Measurements from ENCODE around the gene ACAA2.
"Not testable (repeated sequence)": the region's sequence is repeated elsewhere in the genome, so short reads cannot be mapped to it uniquely, and the experiment has no call there.

The ACAA2 gene

DNA sequence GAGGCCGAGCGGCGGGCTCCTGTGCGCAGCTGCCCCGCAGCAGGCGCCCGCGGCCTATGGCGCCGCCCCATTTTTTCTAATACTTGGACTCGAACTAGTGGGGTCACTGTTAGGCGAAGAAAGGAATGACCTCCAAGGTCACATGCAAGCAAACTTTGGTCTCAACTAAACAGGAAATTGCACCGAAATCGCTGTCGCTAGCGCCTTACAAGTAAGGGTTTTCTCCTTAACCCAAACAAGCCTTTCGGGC, 339 bp downstream of the ACAA2 start:
- no peak for TF ChIP-seq Cebpa-rat (IDR thresholded peaks at IDR 0.05)
- Histone ChIP-seq H3K4me3 (peak overlapping the region; percentile 77), H3K27ac (peak overlapping the region; percentile 94), H4K20me1 (no peaks in the 10 kb centered on the region), H3K36me3 (peaks cover 19% of the 10 kb centered on the region; the same call in 1 of the 2 replicates), H3K9ac (peak overlapping the region; percentile 92), H3K4me1 (peaks cover 24% of the 10 kb centered on the region), H3K4me2 (peak overlapping the region; percentile 87), H3K9me3 (peaks cover 27% of the 10 kb centered on the region), H3K27me3 (no peaks in the 10 kb centered on the region)

DNA sequence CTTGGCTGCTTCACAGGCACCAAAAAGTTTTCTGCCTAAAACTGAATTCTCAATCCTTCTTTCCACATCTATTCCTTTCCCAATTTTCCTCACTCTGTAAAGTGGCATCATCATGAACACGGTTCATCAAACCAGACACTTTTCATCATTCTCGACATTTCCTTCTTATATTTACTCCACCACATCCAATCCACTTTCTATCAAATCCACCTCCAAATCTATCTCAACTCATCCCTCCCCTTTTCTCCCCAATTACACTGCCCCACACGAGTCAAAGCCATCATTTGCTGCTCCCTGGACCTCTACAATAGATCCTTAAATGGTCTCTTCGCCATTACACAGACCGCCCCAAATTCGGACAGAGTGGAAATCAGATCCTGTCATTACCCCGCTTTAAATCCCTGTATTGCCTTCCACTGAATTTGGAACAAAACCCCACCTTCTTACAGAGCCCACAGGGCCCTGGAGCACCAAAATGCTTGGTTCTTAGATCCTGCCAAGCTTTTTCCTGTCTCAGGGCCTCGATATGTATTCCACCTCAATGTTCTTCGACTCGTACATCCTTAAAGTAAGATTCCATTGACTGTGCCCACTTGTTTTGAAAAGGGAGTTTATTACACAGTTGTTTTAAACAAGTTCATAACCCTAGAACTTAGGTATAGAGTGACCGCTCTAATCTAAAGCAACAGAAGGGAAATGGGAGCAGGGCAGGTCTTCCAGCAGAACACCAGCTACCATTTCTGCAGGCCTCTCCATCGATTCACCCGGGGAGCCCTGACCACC, 856 bp downstream of the ACAA2 start:
- Histone ChIP-seq H3K4me3 (peak overlapping the region; percentile 77), H3K9ac (peak overlapping the region; percentile 92), H3K36me3 (peaks cover 24% of the 10 kb centered on the region), H3K27ac (peak overlapping the region; percentile 94), H3K4me1 (peaks cover 24% of the 10 kb centered on the region), H4K20me1 (no peaks in the 10 kb centered on the region), H3K27me3 (no peaks in the 10 kb centered on the region), H3K4me2 (peak overlapping the region; percentile 87), H3K9me3 (peaks cover 32% of the 10 kb centered on the region)
- no peak for TF ChIP-seq Cebpa-rat (IDR thresholded peaks at IDR 0.05)

DNA sequence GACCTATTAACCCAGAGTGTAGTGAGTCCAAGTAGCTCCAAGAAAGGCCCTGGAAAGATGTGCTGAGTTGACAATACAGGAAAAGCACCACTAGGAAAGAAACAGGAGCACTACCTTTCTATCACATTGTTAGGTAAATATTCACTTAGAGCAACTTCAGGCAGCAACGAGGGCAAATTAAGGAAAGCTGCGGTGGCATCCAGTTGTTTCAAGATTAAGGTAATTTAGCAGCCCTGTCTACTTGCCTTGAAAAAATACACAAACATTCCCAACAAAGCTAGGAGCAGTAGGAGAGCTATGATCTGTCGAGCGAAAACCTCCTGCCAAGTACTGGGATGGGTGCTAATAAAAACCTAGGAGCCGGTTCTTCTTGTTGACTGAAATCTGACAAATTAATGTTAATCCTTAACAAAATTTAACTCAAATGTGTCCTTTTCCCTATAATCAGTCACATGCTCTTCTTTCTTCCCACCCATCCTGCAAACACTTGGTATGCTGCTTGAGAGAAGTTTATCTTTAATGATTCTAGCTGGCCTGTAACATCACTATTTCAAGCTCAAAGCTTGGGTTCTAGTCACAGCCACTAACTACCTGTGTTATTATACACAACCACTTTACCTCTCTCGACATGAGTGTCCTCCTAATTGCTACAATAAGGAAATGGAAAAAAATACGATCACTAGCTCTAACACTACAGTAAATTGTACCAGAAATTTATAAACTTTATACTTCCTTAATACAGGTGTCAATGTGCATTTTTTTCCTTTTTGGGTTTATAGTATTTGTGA, 2.0 kb downstream of the ACAA2 start:
- H3K27ac ChIP-seq: no peak overlapping the region

DNA sequence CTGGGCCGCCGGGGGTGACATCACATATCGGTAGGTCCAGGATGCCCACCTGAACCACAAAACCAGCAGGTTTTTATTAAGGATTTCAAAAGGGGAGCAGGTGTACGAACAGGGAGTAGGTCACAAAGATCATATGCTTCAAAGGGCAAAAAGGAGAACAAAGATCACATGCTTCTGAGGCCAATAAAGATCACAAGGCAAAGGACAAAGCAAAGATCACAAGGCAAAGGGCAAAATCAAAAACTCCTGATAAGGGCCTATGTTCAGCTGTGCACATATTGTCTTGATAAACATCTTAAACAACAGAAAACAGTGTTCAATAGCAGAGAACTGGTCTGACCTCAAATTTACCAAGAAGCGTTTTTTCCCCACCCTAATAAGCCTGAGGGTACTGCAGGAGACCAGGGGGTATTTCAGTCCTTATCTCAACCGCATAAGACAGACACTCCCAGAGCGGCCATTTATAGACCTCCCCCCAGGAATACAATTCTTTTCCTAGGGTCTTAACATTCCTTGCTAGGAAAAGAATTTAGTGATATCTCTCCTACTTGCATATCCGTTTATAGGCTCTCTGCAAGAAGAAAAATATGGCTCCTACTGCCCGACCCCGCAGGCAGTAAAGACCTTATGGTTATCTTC, 4.7 kb downstream of the ACAA2 start:
- H3K27ac ChIP-seq, H3K27me3 ChIP-seq, H3K4me3 ChIP-seq, H3K4me2 ChIP-seq, H3K9ac ChIP-seq: not testable (repeated sequence)
- Histone ChIP-seq H3K4me1 (peaks cover 29% of the 10 kb centered on the region), H3K36me3 (peaks cover 31% of the 10 kb centered on the region), H3K9me3 (peaks cover 48% of the 10 kb centered on the region), H4K20me1 (peaks cover 20% of the 10 kb centered on the region; the same call in 1 of the 2 replicates)

More for the DNA sequence above, 2.0 kb downstream of the ACAA2 start:
- Histone ChIP-seq H3K9ac (no peak overlapping the region), H4K20me1 (no peaks in the 10 kb centered on the region), H3K9me3 (peaks cover 44% of the 10 kb centered on the region), H3K27me3 (no peaks in the 10 kb centered on the region), H3K36me3 (peaks cover 31% of the 10 kb centered on the region), H3K4me2 (peak overlapping the region; percentile 87), H3K4me1 (peaks cover 24% of the 10 kb centered on the region), H3K4me3 (no peak overlapping the region)
- TF ChIP-seq Cebpa-rat (IDR thresholded peaks at IDR 0.05): no peak

DNA sequence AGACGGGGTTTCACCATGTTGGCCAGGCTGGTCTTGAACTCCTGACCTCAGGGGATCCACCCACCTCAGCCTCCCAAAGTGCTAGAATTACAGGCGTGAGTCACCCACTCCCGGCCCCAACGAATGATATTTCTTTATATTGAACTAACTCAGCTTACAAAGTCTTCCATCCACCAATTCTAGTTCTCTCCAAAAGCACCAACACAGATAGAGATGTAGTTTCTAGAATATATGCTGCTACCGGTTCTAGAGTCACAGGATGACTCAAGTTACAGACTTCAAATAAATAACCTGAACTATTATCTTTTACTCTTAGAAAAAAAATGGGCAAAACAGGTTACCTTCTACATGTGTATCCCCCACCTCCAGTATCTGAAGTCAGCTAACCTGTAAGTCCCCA, 9.2 kb downstream of the ACAA2 start:
- no peaks in the 10 kb centered on the region for H3K27me3 ChIP-seq
- no peak overlapping the region for H3K9ac ChIP-seq
- no peak overlapping the region for H3K4me2 ChIP-seq
- H3K36me3 ChIP-seq: peaks cover 60% of the 10 kb centered on the region
- peaks cover 12% of the 10 kb centered on the region for H3K4me1 ChIP-seq
- no peak for TF ChIP-seq Cebpa-rat (IDR thresholded peaks at IDR 0.05)
- H4K20me1 ChIP-seq: peaks cover 20% of the 10 kb centered on the region; the same call in 1 of the 2 replicates
- H3K9me3 ChIP-seq: peaks cover 38% of the 10 kb centered on the region
- H3K4me3 ChIP-seq: no peak overlapping the region
- H3K27ac ChIP-seq: no peak overlapping the region

DNA sequence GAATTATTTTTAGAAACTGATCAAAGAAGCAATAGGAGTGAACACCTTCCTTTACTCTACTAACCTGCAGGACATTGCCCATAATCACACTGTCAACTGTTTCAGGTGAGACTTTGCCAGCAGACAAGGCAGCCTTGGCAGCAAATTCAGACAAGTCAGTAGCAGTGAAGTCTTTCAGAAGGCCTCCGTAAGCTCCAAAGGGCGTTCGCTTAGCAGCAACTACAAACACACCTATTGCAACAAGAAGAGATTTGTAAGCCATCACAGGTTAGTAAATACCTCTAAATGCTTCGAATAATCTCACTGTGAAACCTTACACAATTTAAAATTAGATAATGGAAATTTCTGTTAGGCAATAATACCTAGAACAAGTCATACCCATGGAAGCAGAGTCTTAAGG, 10.7 kb downstream of the ACAA2 start:
- Histone ChIP-seq H3K27me3 (no peaks in the 10 kb centered on the region), H4K20me1 (peaks cover 20% of the 10 kb centered on the region; the same call in 1 of the 2 replicates), H3K9me3 (peaks cover 23% of the 10 kb centered on the region), H3K27ac (no peak overlapping the region), H3K9ac (no peak overlapping the region), H3K4me3 (no peak overlapping the region), H3K36me3 (peaks cover 53% of the 10 kb centered on the region), H3K4me2 (no peak overlapping the region), H3K4me1 (peaks cover 12% of the 10 kb centered on the region)
- no peak for TF ChIP-seq Cebpa-rat (IDR thresholded peaks at IDR 0.05)

DNA sequence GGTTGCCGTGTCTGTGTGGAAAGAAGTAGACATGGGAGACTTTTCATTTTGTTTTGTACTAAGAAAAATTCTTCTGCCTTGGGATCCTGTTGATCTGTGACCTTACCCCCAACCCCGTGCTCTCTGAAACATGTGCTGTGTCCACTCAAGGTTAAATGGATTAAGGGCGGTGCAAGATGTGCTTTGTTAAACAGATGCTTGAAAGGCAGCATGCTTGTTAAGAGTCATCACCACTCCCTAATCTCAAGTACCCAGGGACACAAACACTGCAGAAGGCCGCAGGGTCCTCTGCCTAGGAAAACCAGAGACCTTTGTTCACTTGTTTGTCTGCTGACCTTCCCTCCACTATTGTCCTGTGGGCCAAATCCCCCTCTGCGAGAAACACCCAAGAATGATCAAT, 12.8 kb downstream of the ACAA2 start:
- not testable (repeated sequence) for H3K4me3 ChIP-seq, H3K4me2 ChIP-seq, H3K27ac ChIP-seq, H3K27me3 ChIP-seq, H3K4me1 ChIP-seq, H3K9me3 ChIP-seq, H3K9ac ChIP-seq
- peaks cover 16% of the 10 kb centered on the region; the same call in 1 of the 2 replicates for H4K20me1 ChIP-seq
- peaks cover 61% of the 10 kb centered on the region for H3K36me3 ChIP-seq

DNA sequence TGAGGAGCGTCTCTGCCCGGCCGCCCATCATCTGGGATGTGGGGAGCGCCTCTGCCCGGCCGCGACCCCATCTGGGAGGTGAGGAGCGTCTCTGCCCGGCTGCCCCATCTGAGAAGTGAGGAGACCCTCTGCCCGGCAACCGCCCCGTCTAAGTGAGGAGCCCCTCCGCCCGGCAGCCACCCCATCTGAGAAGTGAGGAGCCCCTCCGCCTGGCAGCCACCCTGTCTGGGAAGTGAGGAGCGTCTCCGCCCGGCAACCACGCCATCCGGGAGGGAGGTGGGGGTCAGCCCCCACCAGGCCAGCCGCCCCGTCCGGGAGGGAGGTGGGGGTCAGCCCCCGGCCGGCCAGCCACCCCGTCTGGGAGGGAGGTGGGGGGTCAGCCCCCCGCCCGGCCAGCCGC, 13.5 kb downstream of the ACAA2 start:
- H3K9ac ChIP-seq, H4K20me1 ChIP-seq, H3K4me2 ChIP-seq, H3K27me3 ChIP-seq, H3K9me3 ChIP-seq, H3K4me1 ChIP-seq, H3K27ac ChIP-seq, H3K4me3 ChIP-seq: not testable (repeated sequence)
- peaks cover 68% of the 10 kb centered on the region for H3K36me3 ChIP-seq

DNA sequence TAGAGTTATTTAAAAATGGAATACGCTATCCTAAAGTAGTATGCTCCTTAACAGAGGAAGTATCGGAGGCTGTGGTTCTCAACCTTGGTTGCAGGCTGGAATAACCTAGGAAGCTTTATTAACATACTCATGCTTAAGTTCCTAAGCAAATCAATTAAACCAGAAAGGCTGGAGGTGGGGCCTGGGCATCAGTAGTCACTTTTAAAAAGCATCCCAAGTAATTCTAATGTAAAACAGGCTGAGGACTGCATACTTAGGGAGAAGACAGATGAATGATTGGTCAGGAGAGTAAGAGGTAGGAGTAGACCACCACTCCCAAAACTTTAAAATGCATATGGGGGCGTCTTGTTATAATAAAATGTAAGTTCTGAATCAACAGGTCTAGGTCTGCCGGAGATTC, 15.3 kb downstream of the ACAA2 start:
- Histone ChIP-seq H3K9me3 (peaks cover 6% of the 10 kb centered on the region; the same call in 1 of the 2 replicates), H3K4me1 (no peaks in the 10 kb centered on the region), H3K4me2 (no peak overlapping the region), H3K27me3 (no peaks in the 10 kb centered on the region), H3K27ac (no peak overlapping the region), H3K4me3 (no peak overlapping the region), H3K9ac (no peak overlapping the region), H3K36me3 (peaks cover 84% of the 10 kb centered on the region), H4K20me1 (no peaks in the 10 kb centered on the region; the same call in 1 of the 2 replicates)
- no peak for TF ChIP-seq Cebpa-rat (IDR thresholded peaks at IDR 0.05)

Data from BLaER1 (cell line).